A549 (cell line): Measurements from ENCODE around the gene INPP4B. TPM values are rescaled to one million over a fixed set of nuclear protein-coding genes. Genes with fewer than 3 reads are reported as not detected.

ENCODE experiments used
- ATAC-seq, 2 experiments: fragments of 200-7000 bp in 1 of 2; fragments of >200 bp in 1 of 2; cut with Nextera tagmentation in 1 of 2; cut with Tn5 transposase in 1 of 2; 3 replicates each; pipeline versions ENCODE4 v1.8.0 to v1.9.1; 2018 to 2020; ENCODE audit warnings: mild to moderate bottlenecking in 1 of 2, moderate library complexity in 1 of 2
- CTCF ChIA-PET: fragments of 300-600 bp; sonication (Branson Sonifier 250); formaldehyde crosslinking; extraction: SDS; loops from one replicate; lab custom pipeline; 2021; ENCODE audit warnings: antibody characterized with exemption, inconsistent platforms; lab: Yijun Ruan, JAX
- POLR2A ChIA-PET: fragments of 350-600 bp; formaldehyde crosslinking; extraction: SDS; loops from one replicate; lab custom pipeline; 2021; ENCODE audit warnings: antibody characterized with exemption, inconsistent platforms; lab: Yijun Ruan, JAX
- DNase-seq, 2 experiments: peaks; one replicate each; pipeline versions ENCODE4 v3.0.0 to v3.0.0-alpha.2; 2011 to 2016; ENCODE audit warnings: low read depth in 1 of 2, low spot score in 1 of 2
- FAIRE-seq: peaks from 2 replicates; lab custom pipeline; 2011; peaks lifted over from hg19 to GRCh38; lab: Jason Lieb, UNC
- H3K27ac ChIP-seq, 2 experiments: fragments of >200 bp; sonication (Bioruptor Twin); formaldehyde crosslinking; 3 replicates each; pipeline ENCODE4 v1.5.1; 2016 to 2017
- H3K4me1 ChIP-seq: fragments of >200 bp; sonication (Bioruptor Twin); formaldehyde crosslinking; 3 replicates; pipeline ENCODE4 v1.6.1; 2016
- H3K4me2 ChIP-seq: fragments of >200 bp; sonication (Bioruptor Twin); formaldehyde crosslinking; 3 replicates; pipeline ENCODE4 v1.6.1; 2016
- H3K4me3 ChIP-seq: fragments of >200 bp; sonication (Bioruptor Twin); formaldehyde crosslinking; 3 replicates; pipeline ENCODE4 v1.5.1; 2016
- H3K9me3 ChIP-seq: fragments of >200 bp; sonication (Bioruptor Twin); formaldehyde crosslinking; 3 replicates; pipeline ENCODE4 v1.6.1; 2016
- BCL3 ChIP-seq: fragments of >200 bp; sonication (Bioruptor Twin); formaldehyde crosslinking; IDR thresholded peaks from 3 replicates; pipeline ENCODE4 v1.6.1; 2016
- BHLHE40 ChIP-seq: IDR thresholded peaks from 2 replicates; pipeline ENCODE4 v1.6.1; 2012; ENCODE audit warnings: low read depth, low read length, inconsistent platforms
- CBX8 ChIP-seq: fragments of 200-600 bp; sonication (generic); IDR thresholded peaks from 2 replicates; pipeline ENCODE4 v1.6.1; 2016
- CHD2 ChIP-seq: fragments of 150-350 bp; IDR thresholded peaks from 2 replicates; pipeline ENCODE4 v1.6.1; 2014; ENCODE audit warnings: low read length; ENCODE audit not compliant: partially characterized antibody
- EP300 ChIP-seq, 2 experiments: fragments of >200 bp; sonication (Bioruptor Twin); formaldehyde crosslinking; IDR thresholded peaks; 2 replicates in 1 of 2; 3 replicates in 1 of 2; pipeline ENCODE4 v1.6.1; 2016 to 2017
- ESRRA ChIP-seq: fragments of 150-350 bp; IDR thresholded peaks from 2 replicates; pipeline ENCODE4 v1.6.1; 2014; ENCODE audit warnings: mild to moderate bottlenecking, low read length, borderline replicate concordance
- FOSL2 ChIP-seq, 2 experiments: fragments of 450-650 bp in 1 of 2; fragments of >200 bp in 1 of 2; sonication (Bioruptor Twin) in 1 of 2; formaldehyde crosslinking; IDR thresholded peaks; 2 replicates each; pipeline versions ENCODE4 v1.5.0 to v1.6.1; 2016 to 2020; ENCODE audit warnings: mild to moderate bottlenecking in 1 of 2, moderate library complexity in 1 of 2
- FOXS1 ChIP-seq: fragments of 250-450 bp; sonication (Bioruptor Pico); IDR thresholded peaks from 2 replicates; pipeline ENCODE4 v1.5.0; 2020; ENCODE audit warnings: mild to moderate bottlenecking, moderate library complexity
- GATA3 ChIP-seq: IDR thresholded peaks from 2 replicates; pipeline ENCODE4 v1.6.1; 2012; ENCODE audit warnings: borderline replicate concordance
- HDAC2 ChIP-seq: fragments of 200-600 bp; sonication (generic); IDR thresholded peaks from 2 replicates; pipeline ENCODE4 v1.6.1; 2016
- HEYL ChIP-seq: fragments of 250-450 bp; sonication (Bioruptor Pico); IDR thresholded peaks from 2 replicates; pipeline ENCODE4 v1.8.0; 2021; ENCODE audit warnings: mild to moderate bottlenecking, moderate library complexity
- HOXB13 ChIP-seq: fragments of 250-450 bp; sonication (Bioruptor Pico); IDR thresholded peaks from 2 replicates; pipeline ENCODE4 v1.5.0; 2020; ENCODE audit warnings: low read depth, mild to moderate bottlenecking, moderate library complexity
- JUNB ChIP-seq: fragments of >200 bp; sonication (Bioruptor Twin); formaldehyde crosslinking; IDR thresholded peaks from 2 replicates; pipeline ENCODE4 v1.6.1; 2016
- KDM1A ChIP-seq: fragments of 200-600 bp; sonication (generic); IDR thresholded peaks from 2 replicates; pipeline ENCODE4 v1.6.1; 2016; ENCODE audit warnings: low read depth, mild to moderate bottlenecking
- MAFK ChIP-seq: fragments of 450-650 bp; IDR thresholded peaks from 2 replicates; pipeline ENCODE4 v1.6.1; 2014; ENCODE audit not compliant: partially characterized antibody
- NFE2L2 ChIP-seq: fragments of 150-350 bp; conservative IDR thresholded peaks from 2 replicates; pipeline ENCODE4 v1.6.1; 2014; ENCODE audit warnings: low read length
- NR3C1 ChIP-seq: fragments of >200 bp; sonication (Bioruptor Twin); formaldehyde crosslinking; IDR thresholded peaks from 3 replicates; pipeline ENCODE4 v1.6.1; 2017
- PHF8 ChIP-seq: fragments of 200-600 bp; sonication (generic); IDR thresholded peaks from 2 replicates; pipeline ENCODE4 v1.6.1; 2016; ENCODE audit warnings: low read depth, mild to moderate bottlenecking, antibody characterized with exemption, moderate library complexity, borderline replicate concordance
- POLR2AphosphoS2 ChIP-seq: conservative IDR thresholded peaks from 2 replicates; pipeline ENCODE4 v1.6.1; 2012; ENCODE audit warnings: low read length, improper control_type of control experiment, inconsistent platforms
- REST ChIP-seq: fragments of 200-600 bp; sonication (generic); IDR thresholded peaks from 2 replicates; pipeline ENCODE4 v1.6.1; 2016; ENCODE audit warnings: antibody characterized with exemption, mild to moderate bottlenecking, moderate library complexity
- RNF2 ChIP-seq: fragments of 200-600 bp; sonication (generic); IDR thresholded peaks from 2 replicates; pipeline ENCODE4 v1.6.1; 2016; ENCODE audit warnings: low read depth, mild to moderate bottlenecking, antibody characterized with exemption, moderate library complexity, borderline replicate concordance
- SREBF2 ChIP-seq: fragments of 450-650 bp; IDR thresholded peaks from 2 replicates; pipeline ENCODE4 v1.6.1; 2014; ENCODE audit warnings: mild to moderate bottlenecking, moderate library complexity
- USF2 ChIP-seq: fragments of 450-650 bp; IDR thresholded peaks from 2 replicates; pipeline ENCODE4 v1.6.1; 2014; ENCODE audit warnings: antibody characterized with exemption
- ZC3H11A ChIP-seq: fragments of 450-650 bp; IDR thresholded peaks from 2 replicates; pipeline ENCODE4 v1.6.1; 2014; ENCODE audit warnings: antibody characterized with exemption, mild to moderate bottlenecking
- ZNF302 ChIP-seq: fragments of 250-450 bp; sonication (Bioruptor Pico); IDR thresholded peaks from 2 replicates; pipeline ENCODE4 v1.9.0; 2021; ENCODE audit warnings: inconsistent platforms, mild to moderate bottlenecking, moderate library complexity
- WGBS: methylation state at CpG from one replicate; pipeline ENCODE4 v1.1.6; 2017; ENCODE audit errors: missing lambda C conversion rate; 5-methylcytosine and 5-hydroxymethylcytosine counted together
- polyA plus RNA-seq, 4 experiments: library from polyadenylated mRNA; depleted of rRNA in 3 of 4; stranded (reverse); fragments of >200 nt; fragmentation: RNase III in 1 of 4; extraction: RNeasy Plus Mini Kit Qiagen cat#74134 plus additional on column Dnase treatment in 1 of 4; gene quantifications; 2 replicates in 3 of 4; 3 replicates in 1 of 4; pipeline ENCODE4 v1.2.3, GENCODE V29; 2011 to 2017

The INPP4B gene
- polyA plus RNA-seq, 2 of the 4 experiments (the other 2 are of a cell fraction) = 7.2 to 14.9 TPM

GRCh38 chr4:142021181-142021580, 824.9 kb downstream of the INPP4B start:
- Histone ChIP-seq H3K4me3 (no peak overlapping the region), H3K27ac (no peak overlapping the region), H3K9me3 (no peaks in the 10 kb centered on the region), H3K4me1 (peaks cover 3% of the 10 kb centered on the region; the same call in 2 of the 3 replicates), H3K4me2 (no peak overlapping the region)
- no peak for FAIRE-seq
- no peak for TF ChIP-seq FOXS1 (CRISPR knock-in tag)
- TF ChIP-seq USF2 = no peak
- no peak for TF ChIP-seq CHD2
- no peak for TF ChIP-seq GATA3
- no peak for TF ChIP-seq BHLHE40
- no peak for TF ChIP-seq CBX8
- TF ChIP-seq KDM1A = no peak
- no peak for TF ChIP-seq NFE2L2
- TF ChIP-seq FOSL2 (IDR thresholded peaks at IDR 0.05) = no peak
- no peak for TF ChIP-seq FOSL2 (CRISPR knock-in tag; IDR thresholded peaks at IDR 0.05)
- TF ChIP-seq NR3C1 = no peak
- TF ChIP-seq ZNF302 (CRISPR knock-in tag) = no peak
- no peak for TF ChIP-seq ESRRA
- no peak for TF ChIP-seq BCL3
- no peak for TF ChIP-seq SREBF2
- TF ChIP-seq REST = no peak
- TF ChIP-seq HEYL = no peak
- no peak for ATAC-seq
- CTCF ChIA-PET = no interaction called here
- DNase-seq = no peak
- POLR2A ChIA-PET = no interaction called here
- 95% methylated on average over 1 of the region's 1 CpG for WGBS

- Histone ChIP-seq H3K4me2 (no peak overlapping the region), H3K9me3 (no peaks in the 10 kb centered on the region), H3K4me3 (no peak overlapping the region), H3K4me1 (no peaks in the 10 kb centered on the region), H3K27ac (no peak overlapping the region)
- DNase-seq (no peak), FAIRE-seq (no peak), ATAC-seq (no peak)
- CTCF ChIA-PET = no interaction called here
- POLR2A ChIA-PET = no interaction called here
- no peak for TF ChIP-seq PHF8
- TF ChIP-seq ESRRA = no peak
- no peak for TF ChIP-seq MAFK
- TF ChIP-seq EP300 (IDR thresholded peaks at IDR 0.05) = no peak
- no peak for TF ChIP-seq JUNB
- no peak for TF ChIP-seq FOSL2 (IDR thresholded peaks at IDR 0.05)
- no peak for TF ChIP-seq FOSL2 (CRISPR knock-in tag; IDR thresholded peaks at IDR 0.05)
- TF ChIP-seq CBX8 = no peak
- TF ChIP-seq ZC3H11A = no peak
- no peak for TF ChIP-seq HOXB13 (CRISPR knock-in tag)
- no peak for TF ChIP-seq POLR2AphosphoS2
- no peak for TF ChIP-seq HDAC2
- TF ChIP-seq KDM1A = no peak
- TF ChIP-seq RNF2 = no peak
These were observed 830.1 kb downstream of the INPP4B start for GRCh38 chr4:142016031-142016430.
